ENCODE results near the gene ABHD5.

- TF ChIP-seq CTCF (IDR thresholded peaks at IDR 0.05; ENCODE audit: low read length) (no peak), EZH2 (IDR thresholded peaks at IDR 0.05; ENCODE audit: borderline replicate concordance, low read length) (no peak)
Measured at GRCh38 chr3:43706342-43706741, 15.6 kb downstream of the ABHD5 start.

Measured in OCI-LY1 (cell line).